22Rv1 (cell line): Measurements from ENCODE around the gene AOAH.

Experiments used
- H3K27ac ChIP-seq: fragments of 450-650 bp; 2 replicates; pipeline ENCODE4 v1.5.1; 2017
- CTCF ChIP-seq: fragments of 450-650 bp; IDR thresholded peaks from 2 replicates; pipeline ENCODE4 v1.5.1; 2017; ENCODE audit warnings: mild to moderate bottlenecking
- ZFX ChIP-seq: fragments of 450-650 bp; IDR thresholded peaks from 2 replicates; pipeline ENCODE4 v1.6.1; 2017; ENCODE audit warnings: antibody characterized with exemption, borderline replicate concordance

Gene AOAH

GRCh38 chr7:36565792-36566356 is 158.4 kb downstream of the AOAH start:
- TF ChIP-seq CTCF (no peak), ZFX (no peak)
- no peak overlapping the region for H3K27ac ChIP-seq

- TF ChIP-seq CTCF: no peak
- no peak for TF ChIP-seq ZFX
- no peak overlapping the region for H3K27ac ChIP-seq
Measured at GRCh38 chr7:36564489-36564888, 159.8 kb downstream of the AOAH start.

- H3K27ac ChIP-seq: no peak overlapping the region
Measured at GRCh38 chr7:36563706-36564327, 160.5 kb downstream of the AOAH start.

GRCh38 chr7:36562121-36562520 is 162.2 kb downstream of the AOAH start:
- TF ChIP-seq ZFX: no peak
- TF ChIP-seq CTCF: no peak
- H3K27ac ChIP-seq: no peak overlapping the region

More at GRCh38 chr7:36563706-36564327, 160.5 kb downstream of the AOAH start:
- TF ChIP-seq ZFX (no peak), CTCF (no peak)

- TF ChIP-seq ZFX (no peak), CTCF (no peak)
- H3K27ac ChIP-seq: no peak overlapping the region
Measured at GRCh38 chr7:36549029-36549428, 175.3 kb downstream of the AOAH start.

- H3K27ac ChIP-seq: no peak overlapping the region
- no peak for TF ChIP-seq ZFX
- TF ChIP-seq CTCF: no peak
Measured at GRCh38 chr7:36547416-36547815, 176.9 kb downstream of the AOAH start.

- H3K27ac ChIP-seq: no peak overlapping the region
- TF ChIP-seq ZFX: no peak
- TF ChIP-seq CTCF: no peak
Measured at GRCh38 chr7:36546331-36546730, 178.0 kb downstream of the AOAH start.
